ENCODE measurements around the gene RABL2A. TPM values are rescaled to one million over a fixed set of nuclear protein-coding genes. Genes with fewer than 3 reads are reported as not detected.
A peak's percentile ranks its signal among the peaks of the same experiment; 100 is the strongest.
"Not testable (repeated sequence)": the region's sequence is repeated elsewhere in the genome, so short reads cannot be mapped to it uniquely, and the experiment has no call there.

The RABL2A gene
- total RNA-seq, 1 experiment from 2014 or later, result 14.3 TPM

DNA sequence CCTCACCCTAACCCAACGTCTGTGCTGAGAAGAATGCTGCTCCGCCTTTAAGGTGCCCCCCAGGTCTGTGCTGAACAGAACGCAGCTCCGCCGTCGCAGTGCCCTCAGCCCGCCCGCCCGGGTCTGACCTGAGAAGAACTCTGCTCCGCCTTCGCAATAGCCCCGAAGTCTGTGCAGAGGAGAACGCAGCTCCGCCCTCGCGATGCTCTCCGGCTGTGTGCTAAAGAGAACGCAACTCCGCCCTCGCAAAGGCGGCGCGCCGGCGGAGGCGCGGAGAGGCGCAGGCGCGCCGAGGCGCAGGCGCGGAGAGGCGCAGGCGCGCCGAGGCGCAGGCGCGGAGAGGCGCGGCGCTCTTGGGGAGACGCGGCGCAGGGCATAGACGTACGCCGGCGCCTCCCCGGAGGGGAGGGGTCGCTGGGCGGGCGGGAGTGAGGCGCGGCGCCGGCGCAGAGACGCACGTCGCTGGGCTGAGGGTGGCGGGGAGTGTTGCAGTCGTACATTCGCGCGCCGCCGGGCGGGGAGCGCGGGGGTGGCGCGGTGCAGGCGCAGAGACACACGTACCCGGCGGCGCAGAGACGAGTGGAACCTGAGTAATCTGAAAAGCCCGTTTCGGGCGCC lies 23.5 kb upstream of the RABL2A start:
- Histone ChIP-seq H3K4me3 (replicated peaks in 1 of 2; ENCODE audit: low read depth in 1 of 2, low read length in 2 of 2) (peak overlapping the region; percentile 57 to 58), H3K4me2 (ENCODE audit: low read length) (peak overlapping the region; percentile 59), H3K27ac (ENCODE audit: low read depth, low read length) (peak overlapping the region; percentile 76)
- H3K36me3 ChIP-seq (ENCODE audit: control insufficient read depth in 1 of 2, insufficient read depth in 2 of 2, low read length in 2 of 2); RAD21 ChIA-PET (ENCODE audit: low non-redundant PET in 1 of 2, low total read pairs in 2 of 2, uncharacterized antibody in 2 of 2, unreplicated experiment in 2 of 2); H3K9me3 ChIP-seq (ENCODE audit: control insufficient read depth in 1 of 2, insufficient read depth in 1 of 2, low read depth in 1 of 2, low read length in 2 of 2); H3K9me2 ChIP-seq (ENCODE audit: insufficient read depth); H3K4me1 ChIP-seq (ENCODE audit: control insufficient read depth in 1 of 2, insufficient read depth in 2 of 2, low read length in 2 of 2); H3K79me2 ChIP-seq (ENCODE audit: insufficient read depth, low read length); POLR2A ChIA-PET; intact Hi-C loops (cut with micrococcal nuclease); CTCF ChIA-PET; H4K20me1 ChIP-seq (ENCODE audit: insufficient read depth); H3K9ac ChIP-seq (ENCODE audit: low read length); H3K27me3 ChIP-seq (ENCODE audit: insufficient read depth, low read length); BruUV-seq (replicated peaks); H2AFZ ChIP-seq (ENCODE audit: low read depth, low read length, poor library complexity, severe bottlenecking): not testable (repeated sequence)
- peak; percentile 78 for DNase-seq (ENCODE audit: low read depth, low spot score)
- peak; percentile 73 for ATAC-seq
- TF ChIP-seq POLR2AphosphoS5 (IDR thresholded peaks at IDR 0.05; ENCODE audit: low read depth, low read length) (peak; percentile 57), EGR1 (IDR thresholded peaks at IDR 0.05; ENCODE audit: low read depth) (peak; percentile 28; the same call in 1 of the 2 replicates)

DNA sequence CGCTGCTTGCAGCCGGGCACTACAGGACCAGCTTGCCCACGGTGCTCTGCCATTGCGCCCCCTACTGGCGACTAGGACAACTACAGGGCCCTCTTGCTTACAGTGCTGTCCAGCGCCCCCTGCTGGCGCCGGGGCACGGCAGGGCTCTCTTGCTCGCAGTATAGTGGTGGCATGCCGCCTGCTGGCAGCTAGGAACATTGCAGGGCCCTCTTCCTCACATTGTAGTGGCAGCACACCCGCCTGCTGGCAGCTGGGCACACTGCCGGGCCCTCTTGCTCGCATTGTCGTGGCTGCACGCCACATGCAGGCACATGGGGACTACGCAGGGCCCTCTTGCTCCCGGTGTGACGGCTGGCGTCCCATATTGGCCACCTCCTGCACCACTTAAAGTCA lies 23.0 kb upstream of the RABL2A start:
- H3K9me2 ChIP-seq (ENCODE audit: insufficient read depth); BruUV-seq (replicated peaks); H3K27me3 ChIP-seq (ENCODE audit: insufficient read depth, low read length); H3K4me1 ChIP-seq (ENCODE audit: control insufficient read depth in 1 of 2, insufficient read depth in 2 of 2, low read length in 2 of 2); H4K20me1 ChIP-seq (ENCODE audit: insufficient read depth); H2AFZ ChIP-seq (ENCODE audit: low read depth, low read length, poor library complexity, severe bottlenecking); H3K9me3 ChIP-seq (ENCODE audit: control insufficient read depth in 1 of 2, insufficient read depth in 1 of 2, low read depth in 1 of 2, low read length in 2 of 2); H3K9ac ChIP-seq (ENCODE audit: low read length); H3K36me3 ChIP-seq (ENCODE audit: control insufficient read depth in 1 of 2, insufficient read depth in 2 of 2, low read length in 2 of 2); H3K79me2 ChIP-seq (ENCODE audit: insufficient read depth, low read length); POLR2A ChIA-PET; CTCF ChIA-PET; ATAC-seq; intact Hi-C loops (cut with micrococcal nuclease): not testable (repeated sequence)
- Histone ChIP-seq H3K4me2 (ENCODE audit: low read length) (peak overlapping the region; percentile 39), H3K4me3 (replicated peaks in 1 of 2; ENCODE audit: low read depth in 1 of 2, low read length in 2 of 2) (peak overlapping the region; percentile 9 to 23; a peak in 2 of 4 replicates), H3K27ac (ENCODE audit: low read depth, low read length) (peak overlapping the region; percentile 76)
- TF ChIP-seq, protein P1, sequence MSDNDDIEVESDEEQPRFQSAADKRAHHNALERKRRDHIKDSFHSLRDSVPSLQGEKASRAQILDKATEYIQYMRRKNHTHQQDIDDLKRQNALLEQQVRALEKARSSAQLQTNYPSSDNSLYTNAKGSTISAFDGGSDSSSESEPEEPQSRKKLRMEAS (IDR thresholded peaks at IDR 0.05), result peak; percentile 86
- TF ChIP-seq RAD21 (IDR thresholded peaks at IDR 0.05; ENCODE audit: low read depth) (peak; percentile 70), POLR2AphosphoS5 (IDR thresholded peaks at IDR 0.05; ENCODE audit: low read depth, low read length) (peak; percentile 54), CBX3 (IDR thresholded peaks at IDR 0.05; ENCODE audit: low read depth) (peak; percentile 95), SRF (IDR thresholded peaks at IDR 0.05; ENCODE audit: low read depth) (peak; percentile 74; the same call in 1 of the 2 replicates)
- TF ChIP-seq, protein P2, sequence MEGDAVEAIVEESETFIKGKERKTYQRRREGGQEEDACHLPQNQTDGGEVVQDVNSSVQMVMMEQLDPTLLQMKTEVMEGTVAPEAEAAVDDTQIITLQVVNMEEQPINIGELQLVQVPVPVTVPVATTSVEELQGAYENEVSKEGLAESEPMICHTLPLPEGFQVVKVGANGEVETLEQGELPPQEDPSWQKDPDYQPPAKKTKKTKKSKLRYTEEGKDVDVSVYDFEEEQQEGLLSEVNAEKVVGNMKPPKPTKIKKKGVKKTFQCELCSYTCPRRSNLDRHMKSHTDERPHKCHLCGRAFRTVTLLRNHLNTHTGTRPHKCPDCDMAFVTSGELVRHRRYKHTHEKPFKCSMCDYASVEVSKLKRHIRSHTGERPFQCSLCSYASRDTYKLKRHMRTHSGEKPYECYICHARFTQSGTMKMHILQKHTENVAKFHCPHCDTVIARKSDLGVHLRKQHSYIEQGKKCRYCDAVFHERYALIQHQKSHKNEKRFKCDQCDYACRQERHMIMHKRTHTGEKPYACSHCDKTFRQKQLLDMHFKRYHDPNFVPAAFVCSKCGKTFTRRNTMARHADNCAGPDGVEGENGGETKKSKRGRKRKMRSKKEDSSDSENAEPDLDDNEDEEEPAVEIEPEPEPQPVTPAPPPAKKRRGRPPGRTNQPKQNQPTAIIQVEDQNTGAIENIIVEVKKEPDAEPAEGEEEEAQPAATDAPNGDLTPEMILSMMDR (IDR thresholded peaks at IDR 0.05 in 2 of 3, conservative IDR thresholded peaks at IDR 0.05 in 1 of 3; ENCODE audit: borderline replicate concordance in 1 of 3, insufficient read depth in 1 of 3, low read depth in 2 of 3, low read length in 2 of 3), result peak; percentile 80 to 99 (median 96)
- peak; percentile 88 for DNase-seq (ENCODE audit: low read depth, low spot score)
- RAD21 ChIA-PET (ENCODE audit: low non-redundant PET in 1 of 2, low total read pairs in 2 of 2, uncharacterized antibody in 2 of 2, unreplicated experiment in 2 of 2), result interaction anchor here in 1 of 2 experiments (0.6 kb wide), 1 partner anchor 273 kb away, joined by 4 read pairs; no protein-coding TSS in a partner anchor

DNA sequence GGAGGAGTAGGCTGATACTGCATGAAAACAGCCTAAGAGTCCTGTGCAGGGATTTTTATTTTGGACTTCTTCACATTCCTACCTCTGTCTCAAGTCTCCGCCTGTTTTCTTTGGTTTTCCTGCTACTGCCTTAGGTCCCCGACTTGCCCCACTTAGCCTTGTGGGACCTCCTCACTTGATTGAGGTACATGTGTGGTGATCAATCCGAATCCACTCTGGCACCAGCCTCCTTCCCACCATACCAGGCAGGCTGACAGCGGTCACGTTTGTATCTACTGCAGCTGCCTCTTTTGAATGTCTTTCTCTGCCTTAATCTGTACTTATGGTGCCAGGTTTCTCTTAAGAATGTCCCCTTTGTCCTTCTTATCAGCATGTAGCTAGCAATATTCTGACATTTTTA lies 22.4 kb upstream of the RABL2A start:
- H3K9ac ChIP-seq (ENCODE audit: low read length); H4K20me1 ChIP-seq (ENCODE audit: insufficient read depth); H3K27me3 ChIP-seq (ENCODE audit: insufficient read depth, low read length); POLR2A ChIA-PET; H3K4me1 ChIP-seq (ENCODE audit: control insufficient read depth in 1 of 2, insufficient read depth in 2 of 2, low read length in 2 of 2); H3K9me3 ChIP-seq (ENCODE audit: control insufficient read depth in 1 of 2, insufficient read depth in 1 of 2, low read depth in 1 of 2, low read length in 2 of 2); H3K9me2 ChIP-seq (ENCODE audit: insufficient read depth); H3K79me2 ChIP-seq (ENCODE audit: insufficient read depth, low read length); intact Hi-C loops (cut with micrococcal nuclease); DNase-seq (ENCODE audit: low read depth, low spot score); BruUV-seq (replicated peaks); ATAC-seq; H2AFZ ChIP-seq (ENCODE audit: low read depth, low read length, poor library complexity, severe bottlenecking); H3K36me3 ChIP-seq (ENCODE audit: control insufficient read depth in 1 of 2, insufficient read depth in 2 of 2, low read length in 2 of 2); CTCF ChIA-PET: not testable (repeated sequence)
- RAD21 ChIA-PET (ENCODE audit: low non-redundant PET in 1 of 2, low total read pairs in 2 of 2, uncharacterized antibody in 2 of 2, unreplicated experiment in 2 of 2), result interaction anchor here in 1 of 2 experiments (0.6 kb wide), 1 partner anchor 272 kb away, joined by 4 read pairs; no protein-coding TSS in a partner anchor
- Histone ChIP-seq H3K4me3 (replicated peaks in 1 of 2; ENCODE audit: low read depth in 1 of 2, low read length in 2 of 2) (0 out of 4 replicates have a peak overlapping the region, but pooled peaks of 1 of the 2 experiments have one; percentile 23), H3K27ac (ENCODE audit: low read depth, low read length) (peak overlapping the region; percentile 76; the same call in 1 of the 2 replicates), H3K4me2 (ENCODE audit: low read length) (peak overlapping the region; percentile 39)

Measured in HCT116 (cell line).